Right lobe of liver (tissue), 6 donors: ENCODE measurements around the gene SLC25A26. TPM values are rescaled to one million over a fixed set of nuclear protein-coding genes. Genes with fewer than 3 reads are reported as not detected.

Experiments
- ATAC-seq, 4 donors: fragments of 200-7000 bp; cut with Tn5 transposase; one replicate each; pipeline ENCODE4 v1.9.1; 2020; ENCODE audit warnings: mild to moderate bottlenecking in 4 of 4, moderate library complexity in 4 of 4
- DNase-seq, 3 donors: peaks; one replicate each; pipeline ENCODE4 v3.0.0-alpha.2; 2020
- H3K27ac ChIP-seq, 3 donors: fragments of 200-600 bp; one replicate each; pipeline ENCODE4 v1.8.0; 2022
- H3K27me3 ChIP-seq, 2 donors: fragments of 200-600 bp; one replicate each; pipeline ENCODE4 v1.8.0; 2022
- H3K36me3 ChIP-seq, 4 donors: fragments of 200-600 bp; sonication (generic) in 1 of 4; one replicate each; pipeline versions ENCODE4 v1.5.1 to v1.8.0; 2017 to 2022; ENCODE audit warnings: control low read depth in 1 of 4
- H3K4me1 ChIP-seq, 4 donors: fragments of 200-600 bp; sonication (generic) in 1 of 4; one replicate each; pipeline versions ENCODE4 v1.5.1 to v1.8.0; 2017 to 2022; ENCODE audit warnings: control low read depth in 1 of 4
- H3K4me3 ChIP-seq, 3 donors: fragments of 200-600 bp; one replicate each; pipeline ENCODE4 v1.8.0; 2022
- H3K9me3 ChIP-seq, 4 donors: fragments of 200-600 bp; sonication (generic) in 1 of 4; one replicate each; pipeline versions ENCODE4 v1.5.1 to v1.8.0; 2017 to 2022; ENCODE audit warnings: control low read depth in 1 of 4
- CTCF ChIP-seq, 4 donors: fragments of 200-600 bp in 3 of 4; fragments of 450-650 bp in 1 of 4; IDR thresholded peaks; one replicate each; pipeline versions ENCODE4 v1.5.1 to v1.8.0; 2016 to 2022; ENCODE audit warnings: antibody characterized with exemption in 4 of 4, mild to moderate bottlenecking in 2 of 4
- POLR2A ChIP-seq: fragments of 450-650 bp; IDR thresholded peaks from one replicate; pipeline ENCODE4 v1.6.1; 2017; ENCODE audit warnings: antibody characterized with exemption, mild to moderate bottlenecking
- WGBS: methylation state at CpG from one replicate; pipeline ENCODE4 v1.1.6; 2018; ENCODE audit warnings: low coverage, low lambda C conversion rate; ENCODE audit not compliant: insufficient coverage; ENCODE audit errors: missing lambda C conversion rate; 5-methylcytosine and 5-hydroxymethylcytosine counted together
- intact Hi-C, 2 donors: fragments of 100-400 bp; cut with DNase I; formaldehyde crosslinking; loops; one replicate each; pipeline versions ENCODE4 v1.11.2 to v1.14.1; 2022
- total RNA-seq, 6 experiments: library from RNA; depleted of rRNA in 2 of 6; stranded (reverse); fragments of >200 nt in 2 of 6; fragmentation: NEBNext Ultra II Directional in 3 of 6; extraction: Animal tissue kit (Norgen Biotek cat#: 25700) in 3 of 6; gene quantifications; one replicate each; pipeline versions ENCODE4 v1.1.0 to v1.2.4, GENCODE V29; 2016 to 2023
- donor health status: DM: no; HTN: yes; CAD: no.
- donor health status: DM: no; HTN: no; CAD: no.
- donor health status: DM: no; HTN: no; CAD: no.
- donor health status: DM: no; HTN: yes; CAD: no.
- donor health status: DM: no; HTN: yes; CAD: no.

The SLC25A26 gene
- total RNA-seq, 6 experiments from 2014 or later = 11.2 to 17.4 (median 12.8) TPM

- intact Hi-C loops = no loop called here
- H3K9me3 ChIP-seq = no peaks in the 10 kb centered on the region
- peaks cover 0 to 37% (median 7%) of the 10 kb centered on the region in 4 donors for H3K36me3 ChIP-seq
- H3K4me3 ChIP-seq = no peak overlapping the region
- no peak for ATAC-seq
- H3K27ac ChIP-seq = no peak overlapping the region
- 90% methylated on average over 7 of the region's 13 CpGs for WGBS
- TF ChIP-seq POLR2A (no peak), CTCF (IDR thresholded peaks at IDR 0.05) (no peak)
- no peaks in the 10 kb centered on the region for H3K4me1 ChIP-seq
- H3K27me3 ChIP-seq = no peaks in the 10 kb centered on the region
- no peak for DNase-seq
Measured at GRCh38 chr3:66396161-66396760, 175.5 kb downstream of the SLC25A26 start.

- H3K4me1 ChIP-seq = no peaks in the 10 kb centered on the region
- no peak overlapping the region for H3K4me3 ChIP-seq
- 90% methylated on average over 6 of the region's 9 CpGs for WGBS
- no peak for ATAC-seq
- peaks cover 0 to 37% (median 7%) of the 10 kb centered on the region in 4 donors for H3K36me3 ChIP-seq
- no peaks in the 10 kb centered on the region for H3K9me3 ChIP-seq
- DNase-seq = no peak
- intact Hi-C loops = no loop called here
- H3K27me3 ChIP-seq = no peaks in the 10 kb centered on the region
- TF ChIP-seq CTCF (IDR thresholded peaks at IDR 0.05) (no peak), POLR2A (no peak)
- no peak overlapping the region for H3K27ac ChIP-seq
Measured at GRCh38 chr3:66396888-66397287, 176.1 kb downstream of the SLC25A26 start.

- WGBS = no CpG with 5 or more reads among the region's 2 CpGs
- no peaks in the 10 kb centered on the region for H3K4me1 ChIP-seq
- no peak overlapping the region for H3K27ac ChIP-seq
- H3K9me3 ChIP-seq = no peaks in the 10 kb centered on the region
- peaks cover 0 to 36% (median 7%) of the 10 kb centered on the region in 4 donors for H3K36me3 ChIP-seq
- H3K27me3 ChIP-seq = no peaks in the 10 kb centered on the region
- H3K4me3 ChIP-seq = no peak overlapping the region
- TF ChIP-seq POLR2A (no peak), CTCF (IDR thresholded peaks at IDR 0.05) (no peak)
- ATAC-seq (peak in 1 of 4 donors; percentile 25), DNase-seq (no peak)
- intact Hi-C loops = no loop called here
Measured at GRCh38 chr3:66397745-66398144, 176.9 kb downstream of the SLC25A26 start.

GRCh38 chr3:66398228-66399025, 177.6 kb downstream of the SLC25A26 start:
- TF ChIP-seq POLR2A (no peak), CTCF (IDR thresholded peaks at IDR 0.05) (no peak)
- Histone ChIP-seq H3K36me3 (peaks cover 0 to 29% (median 6%) of the 10 kb centered on the region in 4 donors), H3K4me1 (peaks cover 0 to under 1% (median 0%) of the 10 kb centered on the region in 4 donors), H3K27ac (no peak overlapping the region), H3K9me3 (no peaks in the 10 kb centered on the region), H3K4me3 (no peak overlapping the region), H3K27me3 (no peaks in the 10 kb centered on the region)
- 98% methylated on average over 5 of the region's 9 CpGs for WGBS
- no peak for DNase-seq
- intact Hi-C loops = no loop called here
- ATAC-seq = no peak
